GM12878 (cell line): Measurements from ENCODE around the gene SLC35F3. TPM values are rescaled to one million over a fixed set of nuclear protein-coding genes. Genes with fewer than 3 reads are reported as not detected.
A peak's percentile ranks its signal among the peaks of the same experiment; 100 is the strongest.

Experiments
- BRCA1 ChIP-seq: IDR thresholded peaks from 2 replicates; pipeline ENCODE4 v1.6.1; 2011; ENCODE audit warnings: low read depth, low read length, improper control_type of control experiment
- CBFB ChIP-seq: IDR thresholded peaks from 2 replicates; pipeline ENCODE4 v1.6.1; 2016; ENCODE audit warnings: antibody characterized with exemption, low read depth
- CHD4 ChIP-seq: fragments of 200-600 bp; sonication (generic); IDR thresholded peaks from 2 replicates; pipeline ENCODE4 v1.6.1; 2016; ENCODE audit warnings: mild to moderate bottlenecking
- EP300 ChIP-seq, 2 experiments: fragments of 150-350 bp in 1 of 2; IDR thresholded peaks; 2 replicates each; pipeline ENCODE4 v1.6.1; 2011 to 2012; ENCODE audit warnings: low read depth in 2 of 2, low read length in 2 of 2, borderline replicate concordance in 1 of 2, improper control_type of control experiment in 1 of 2, inconsistent platforms in 1 of 2; ENCODE audit not compliant: control insufficient read depth in 1 of 2
- IRF3 ChIP-seq: fragments of 450-650 bp; IDR thresholded peaks from 2 replicates; pipeline ENCODE4 v1.6.1; 2014; ENCODE audit warnings: mild to moderate bottlenecking
- microRNA-seq: library from miRNA; unstranded; fragments of <30 nt; microRNA quantifications from one replicate; pipeline ENCODE4, GENCODE V29; 2018
- polyA plus RNA-seq, 11 experiments: library from polyadenylated mRNA; depleted of rRNA in 4 of 11; unstranded in 6 of 11; stranded (reverse) in 5 of 11; fragments of >200 nt; fragmentation: Nextera tagmentation in 4 of 11; fragmentation: Illumina TruSeq in 1 of 11; extraction: Ambion mirVana in 4 of 11; extraction: Trizol in 1 of 11; gene quantifications; 1 replicate in 1 of 11; 2 replicates in 10 of 11; pipeline versions ENCODE4 v1.2.1 to v1.2.3, GENCODE V29; 2011 to 2016; ENCODE audit warnings: inconsistent platforms in 2 of 11, missing spikeins in 2 of 11, low read depth in 1 of 11
- small RNA-seq: library from RNA; depleted of rRNA; stranded (forward); fragments of <200 nt; gene quantifications from one replicate; pipeline ENCODE3, GENCODE V24; 2014
- total RNA-seq, 4 experiments: library from RNA; depleted of rRNA in 3 of 4; stranded (reverse); fragments of >200 nt in 3 of 4; fragmentation: Illumina TruSeq in 1 of 4; extraction: Trizol in 1 of 4; gene quantifications; 2 replicates each; pipeline versions ENCODE4 v1.2.1 to v1.2.3, GENCODE V29; 2013 to 2021

Gene SLC35F3
- total and polyA plus RNA-seq, 10 of the 15 experiments (the other 5 are each of a cell fraction or from before 2014, with no cell fraction given): 1.0 to 8.6 (median 5.7) TPM

- TF ChIP-seq EP300 (IDR thresholded peaks at IDR 0.05; ENCODE audit: borderline replicate concordance in 1 of 2, control insufficient read depth in 1 of 2, low read depth in 2 of 2, low read length in 2 of 2) (no peak), IRF3 (no peak), CBFB (no peak), CHD4 (no peak), BRCA1 (no peak)
These were observed 469.4 kb downstream of the SLC35F3 start (continued) for GRCh38 chr1:234373959-234374254.

Small RNA genes lying within 50 kb of the gene (microRNA-seq; reads per million reads assigned to microRNA genes)
- gene MIR4671: 5.1 reads per million, percentile 30 among the genes with 10 or more reads in this experiment

Small RNA genes lying within 50 kb of the gene (small RNA-seq; reads per million reads assigned to genes)
- gene MIR4671: 10.9 reads per million, percentile 95 among the genes with 10 or more reads in this experiment
